CD4-positive, alpha-beta T cell treated with Interleukin-4 for 1 hour (primary cell): Measurements from ENCODE around the gene TEP1.

Source experiments
- DNase-seq, 2 donors: peaks; one replicate each; pipeline ENCODE4 v3.0.0-alpha.2; 2020 to 2022

TEP1 gene

GRCh38 chr14:20429801-20430669 is 16.7 kb upstream of the TEP1 start:
- no peak for DNase-seq

GRCh38 chr14:20428802-20429201 is 15.5 kb upstream of the TEP1 start:
- no peak for DNase-seq

GRCh38 chr14:20428010-20428365 is 14.7 kb upstream of the TEP1 start:
- DNase-seq = no peak

GRCh38 chr14:20427231-20428009 is 14.1 kb upstream of the TEP1 start:
- DNase-seq = no peak

- no peak for DNase-seq
Observed at GRCh38 chr14:20424851-20425250, 11.6 kb upstream of the TEP1 start.

- no peak for DNase-seq
Observed at GRCh38 chr14:20422886-20423285, 9.6 kb upstream of the TEP1 start.

- DNase-seq = no peak
Observed at GRCh38 chr14:20421267-20421666, 8.0 kb upstream of the TEP1 start.

- DNase-seq = no peak
Observed at GRCh38 chr14:20419419-20419818, 6.1 kb upstream of the TEP1 start.

GRCh38 chr14:20418501-20418909 is 5.2 kb upstream of the TEP1 start:
- DNase-seq = no peak

GRCh38 chr14:20417250-20418186 is 4.2 kb upstream of the TEP1 start:
- no peak for DNase-seq

GRCh38 chr14:20416223-20416622 is 2.9 kb upstream of the TEP1 start:
- DNase-seq = no peak

GRCh38 chr14:20415782-20416206 is 2.5 kb upstream of the TEP1 start:
- DNase-seq = peak; percentile 43 to 71

- peak in 1 of 2 donors; percentile 43 for DNase-seq
Observed at GRCh38 chr14:20413744-20414082, 412 bp upstream of the TEP1 start.

GRCh38 chr14:20412411-20412810 is 890 bp downstream of the TEP1 start:
- DNase-seq = peak in 1 of 2 donors; percentile 55

- no peak for DNase-seq
Observed at GRCh38 chr14:20409226-20409625, 4.1 kb downstream of the TEP1 start.

- DNase-seq = no peak
Observed at GRCh38 chr14:20403521-20403920, 9.8 kb downstream of the TEP1 start.

- no peak for DNase-seq
Observed at GRCh38 chr14:20400965-20401593, 12.2 kb downstream of the TEP1 start.

- no peak for DNase-seq
Observed at GRCh38 chr14:20400589-20400964, 12.7 kb downstream of the TEP1 start.

- no peak for DNase-seq
Observed at GRCh38 chr14:20397511-20397910, 15.8 kb downstream of the TEP1 start.

- DNase-seq = no peak
Observed at GRCh38 chr14:20391505-20391904, 21.8 kb downstream of the TEP1 start.

GRCh38 chr14:20388159-20388558 is 25.1 kb downstream of the TEP1 start:
- DNase-seq = no peak

GRCh38 chr14:20387576-20387975 is 25.7 kb downstream of the TEP1 start:
- DNase-seq = peak in 1 of 2 donors; percentile 39
